ENCODE results near the gene PRPF18.

Gene PRPF18

DNA sequence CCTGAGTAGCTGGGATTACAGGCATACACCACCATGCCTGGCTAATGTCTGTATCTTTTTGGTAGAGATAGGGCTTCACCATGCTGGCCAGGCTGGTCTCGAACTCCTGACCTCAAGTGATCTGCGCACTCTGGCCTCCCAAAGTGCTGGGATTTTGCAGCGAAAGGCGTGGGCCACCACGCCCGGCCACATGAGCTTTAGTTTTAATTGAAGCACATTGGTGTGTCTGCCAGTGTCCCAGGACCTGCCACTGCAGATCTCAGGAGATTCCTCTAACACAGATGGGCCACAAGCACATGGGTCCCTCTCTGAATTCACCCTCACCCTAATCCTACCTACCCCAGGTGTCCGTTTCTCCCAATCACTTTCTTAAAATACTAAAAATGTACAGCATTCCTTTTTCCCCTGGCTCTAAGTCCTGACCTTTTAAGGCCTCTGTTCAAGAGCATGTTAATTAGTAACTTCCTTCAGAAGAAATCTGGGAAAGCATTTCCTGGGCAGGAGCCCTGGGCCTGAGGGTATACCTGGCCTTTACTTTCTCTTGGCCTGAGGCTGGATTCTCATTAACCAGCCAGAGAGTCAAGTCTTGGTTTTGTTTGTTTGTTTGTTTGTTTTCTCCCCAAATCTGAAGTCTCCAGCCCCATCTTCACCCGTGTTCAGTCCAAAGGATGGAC, 82.6 kb downstream of the PRPF18 start:
- DNase-seq (ENCODE audit: low read depth in 2 of 2), result no peak

- DNase-seq (ENCODE audit: low read depth in 2 of 2), result no peak
These were observed 83.1 kb downstream of the PRPF18 start for GRCh38 chr10:13669901-13670300.

DNA sequence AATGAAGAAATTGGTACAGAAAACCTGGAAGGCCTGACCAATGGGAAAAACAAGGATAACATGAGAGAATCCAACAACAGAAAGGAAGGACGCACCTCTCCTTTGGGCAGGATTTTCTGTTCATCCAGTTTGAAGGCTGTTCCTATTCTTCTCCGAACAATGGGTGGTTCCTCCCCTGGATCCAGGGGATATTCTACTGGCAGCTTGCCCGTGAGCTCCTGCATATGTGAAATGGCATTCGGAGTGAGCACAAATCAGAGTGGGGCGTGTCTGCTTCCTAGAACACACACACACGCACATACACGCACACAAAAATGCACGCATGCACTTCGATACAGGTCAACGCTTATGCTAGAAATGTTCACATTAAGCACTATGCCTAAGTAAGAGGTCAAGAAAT, 83.5 kb downstream of the PRPF18 start:
- DNase-seq (ENCODE audit: low read depth in 2 of 2), result no peak

- no peak for DNase-seq (ENCODE audit: low read depth in 2 of 2)
These were observed 85.1 kb downstream of the PRPF18 start for GRCh38 chr10:13671904-13672303.

- no peak for DNase-seq (ENCODE audit: low read depth in 2 of 2)
These were observed 85.8 kb downstream of the PRPF18 start for GRCh38 chr10:13672548-13672947.

DNA sequence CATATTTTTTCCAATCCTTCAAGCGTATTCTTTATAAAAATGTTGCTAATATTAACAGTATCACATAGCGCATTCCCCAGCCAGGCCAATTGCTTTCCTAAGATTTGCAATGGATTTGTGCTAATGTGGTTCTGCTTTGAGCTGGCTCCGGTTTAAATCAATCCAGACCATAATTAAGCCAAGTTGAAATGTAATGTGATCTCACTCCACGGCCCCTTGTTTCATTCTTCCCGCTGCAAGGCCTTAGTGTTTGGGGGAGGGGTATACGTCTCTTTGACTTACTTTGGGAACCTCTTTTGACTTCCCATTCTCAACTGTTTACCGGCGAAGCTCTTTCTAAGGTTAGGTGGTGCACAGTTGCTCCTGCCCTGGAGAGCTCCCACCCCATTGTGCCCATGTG, 86.4 kb downstream of the PRPF18 start:
- DNase-seq (ENCODE audit: low read depth in 2 of 2), result no peak

- DNase-seq (ENCODE audit: low read depth in 2 of 2), result no peak
These were observed 88.2 kb downstream of the PRPF18 start for GRCh38 chr10:13674645-13675588.

- DNase-seq (ENCODE audit: low read depth in 2 of 2), result no peak
These were observed 91.5 kb downstream of the PRPF18 start for GRCh38 chr10:13678101-13678843.

Measured in stimulated activated CD4-positive, alpha-beta T cell treated with anti-CD3 and anti-CD28 coated beads, Interleukin-4, amount 100 ng/mL, for 48 hours (primary cell).